Heart right ventricle (tissue), 16 donors: Measurements from ENCODE around the gene CNOT8. TPM values are rescaled to one million over a fixed set of nuclear protein-coding genes. Genes with fewer than 3 reads are reported as not detected.

Source experiments
- ATAC-seq, 8 donors: fragments of 200-7000 bp; cut with Tn5 transposase; one replicate each; pipeline ENCODE4 v1.9.1; 2020; ENCODE audit warnings: mild to moderate bottlenecking in 8 of 8, moderate library complexity in 8 of 8, moderate number of reproducible peaks in 1 of 8
- DNase-seq, 2 donors: peaks; one replicate each; pipeline ENCODE4 v3.0.0-alpha.2; 2020
- H3K27ac ChIP-seq, 10 donors: fragments of 200-600 bp; sonication (generic) in 2 of 10; one replicate each; pipeline versions ENCODE4 v1.5.0 to v1.8.0; 2020 to 2022; ENCODE audit warnings: mild to moderate bottlenecking in 3 of 10
- H3K27me3 ChIP-seq, 7 donors: fragments of 200-600 bp; one replicate each; pipeline ENCODE4 v1.8.0; 2021 to 2022; ENCODE audit warnings: mild to moderate bottlenecking in 2 of 7
- H3K36me3 ChIP-seq, 9 donors: fragments of 200-600 bp; sonication (generic) in 1 of 9; one replicate each; pipeline versions ENCODE4 v1.5.0 to v1.8.0; 2020 to 2022; ENCODE audit warnings: mild to moderate bottlenecking in 2 of 9
- H3K4me1 ChIP-seq, 9 donors: fragments of 200-600 bp; sonication (generic) in 1 of 9; one replicate each; pipeline versions ENCODE4 v1.5.0 to v1.8.0; 2020 to 2022; ENCODE audit warnings: mild to moderate bottlenecking in 4 of 9
- H3K4me3 ChIP-seq, 10 donors: fragments of 200-600 bp; sonication (generic) in 2 of 10; one replicate each; pipeline versions ENCODE4 v1.5.0 to v1.8.0; 2020 to 2022; ENCODE audit warnings: mild to moderate bottlenecking in 7 of 10, moderate library complexity in 2 of 10
- H3K9me3 ChIP-seq, 11 donors: fragments of 200-600 bp in 10 of 11; sonication (generic) in 2 of 11; one replicate each; pipeline versions ENCODE4 v1.5.0 to v1.8.0; 2013 to 2022; ENCODE audit warnings: mild to moderate bottlenecking in 2 of 11, control low read depth in 1 of 11, moderate library complexity in 1 of 11
- CTCF ChIP-seq, 9 donors: fragments of 200-600 bp; sonication (generic) in 2 of 9; IDR thresholded peaks; one replicate each; pipeline versions ENCODE4 v1.5.0 to v1.8.0; 2021 to 2022; ENCODE audit warnings: antibody characterized with exemption in 9 of 9, mild to moderate bottlenecking in 5 of 9, moderate library complexity in 1 of 9
- WGBS, 2 donors: extraction: QIAGEN DNeasy Blood & Tissue Kit; methylation state at CpG; one replicate each; pipeline ENCODE4 v1.1.7; 2013; ENCODE audit warnings: inconsistent platforms in 1 of 2; 5-methylcytosine and 5-hydroxymethylcytosine counted together
- intact Hi-C, 10 donors: fragments of 100-400 bp; cut with DNase I; formaldehyde crosslinking; loops; one replicate each; pipeline versions ENCODE4 v1.11.1 to v1.14.2; 2022
- long read RNA-seq, 3 donors: library from polyadenylated mRNA; unstranded; transcript quantifications; one replicate each; pipeline ENCODE4 v2.0.0, GENCODE V29; 2020 to 2021
- polyA plus RNA-seq, 2 donors: library from polyadenylated mRNA; stranded (reverse); fragments of 200-250 nt; gene quantifications; one replicate each; pipeline ENCODE4 v1.2.3, GENCODE V29; 2013
- total RNA-seq, 10 donors: library from RNA; stranded (reverse); fragmentation: NEBNext Ultra II Directional in 3 of 10; extraction: Animal tissue kit (Norgen Biotek cat#: 25700) in 3 of 10; gene quantifications; one replicate each; pipeline versions ENCODE4 v1.2.1 to v1.2.4, GENCODE V29; 2021 to 2023
- donor health status: Arrhythmogenic right ventricular cardiomyopathy.
- donor health status: ischemic (EF 13 %, LVEDD 7.1; RV severe dilation, severe dysfunction).
- donor health status: healthy with polysubstance abuse.
- donor health status: DM: no; HTN: yes; CAD: no.
- donor health status: DM: no; HTN: no; CAD: no.
- donor health status: ischemic (EF 25% LVEDD 6.9; RV normal size, moderate dysfunction).
- donor health status: ischemic (EF 25% LVEDD 5.7; RV mildly dilated, moderate dysfunction).
- donor health status: healthy.
- donor health status: DM: yes; HTN: yes; CAD: no.
- donor health status: Ischemic cardiomyopathy.
- donor health status: ischemic (EF 35%, LVEDD 5.7; RV mildly dilated, moderate dysfunction).
- donor health status: nonischemic (EF 11% LVEDD 7.7; RV severe dilation, severe dysfunction).
- donor health status: DM: yes; HTN: yes; CAD: no.
- donor health status: PGD.
- donor health status: ischemic (EF 29% LVEDD 5.4; RV normal size, mild dysfunction).
- donor health status: nonischemic (EF 23%, LVEDD 6.1; RV moderate dilation, normal function).

The CNOT8 gene
- total RNA-seq (10 to 100 TPM; 20.9 to 29.8 (median 21.9) TPM), polyA plus RNA-seq (10 to 100 TPM; 22.2 to 24.4 TPM)
- long read RNA-seq, donor 1, transcript CNOT8-201 (7 exons, 2,528 nt) = major isoform, 23 of 41 reads
- long read RNA-seq, donor 1, partial matches to known transcripts = 2 of 41 reads
- long read RNA-seq, donor 1, other reads (novel, unspliced or antisense) = 8 of 41 reads
- long read RNA-seq, donor 2, transcript CNOT8-201 (7 exons, 2,528 nt) = major isoform, 14 of 35 reads
- long read RNA-seq, donor 2, partial matches to known transcripts = 1 of 35 reads
- long read RNA-seq, donor 2, other reads (novel, unspliced or antisense) = 12 of 35 reads
- long read RNA-seq, donor 3, transcript CNOT8-202 (7 exons, 2,604 nt) = minor isoform, 9 of 71 reads
- long read RNA-seq, donor 3, transcript CNOT8-204 (8 exons, 2,708 nt) = minor isoform, 9 of 71 reads
- long read RNA-seq, donor 3, transcript CNOT8-201 (7 exons, 2,528 nt) = major isoform, 34 of 71 reads
- long read RNA-seq, donor 3, partial matches to known transcripts = 2 of 71 reads
- long read RNA-seq, donor 3, other reads (novel, unspliced or antisense) = 12 of 71 reads

DNA sequence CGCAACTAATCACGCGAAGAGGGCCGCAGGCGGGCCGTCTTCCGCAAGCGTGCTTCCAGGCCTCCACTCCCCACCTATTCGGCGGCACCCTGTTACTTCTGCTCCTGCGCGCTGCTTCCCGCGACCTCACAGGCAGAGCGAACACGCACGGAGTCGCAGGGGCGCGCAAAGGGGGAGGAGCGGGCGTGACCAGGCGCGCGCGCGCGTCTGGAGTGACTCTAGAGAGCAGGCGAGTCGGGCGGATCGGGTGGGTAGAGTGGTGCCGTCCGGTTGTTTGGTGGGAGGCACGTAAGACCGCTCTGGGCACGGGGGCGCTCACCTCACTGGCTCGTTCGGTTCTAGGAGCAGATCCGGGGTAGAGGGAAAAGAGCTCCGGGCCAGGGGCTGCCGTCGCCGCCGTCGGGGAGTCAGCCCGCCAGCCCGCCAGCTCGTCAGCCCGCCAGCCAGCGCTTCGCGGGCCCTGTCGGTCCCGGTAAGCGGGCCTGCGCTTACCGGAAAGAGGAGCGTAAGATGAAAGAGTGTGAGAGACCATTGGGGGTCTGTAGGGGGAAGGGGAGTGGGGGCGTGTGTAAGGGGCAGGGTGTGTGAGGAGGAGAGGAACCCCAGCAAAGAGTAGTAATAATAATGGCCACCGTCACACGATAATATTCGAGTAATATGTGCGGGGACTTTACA is at the start of gene CNOT8:
TSS of gene CNOT8 (plus strand) at position 331 of the 675 bp plus-strand sequence. CDS start 4,652 bp downstream, outside the sequence.
- peaks cover 5 to 54% (median 43%) of the 10 kb centered on the region in 9 donors for H3K4me1 ChIP-seq
- TF ChIP-seq CTCF (IDR thresholded peaks at IDR 0.05) = peak in 1 of 9 donors; percentile 7
- intact Hi-C loops = loop anchor here in 6 of 10 donors (1.0 to 10.0 kb wide), 4 partner anchors 79 to 384 kb away; partner anchors contain the start of genes LARP1 (in 6 of the 6), GEMIN5 (in 1 of the 6) and HAND1 (in 1 of the 6)

GRCh38 chr5:154811239-154811638 is 47.2 kb upstream of the CNOT8 start:
- DNase-seq (no peak), ATAC-seq (no peak)
- TF ChIP-seq CTCF (IDR thresholded peaks at IDR 0.05) = no peak
- WGBS, 2 donors = 85 to 88% methylated on average over 7 of the region's 7 CpGs
- Histone ChIP-seq H3K27me3 (no peaks in the 10 kb centered on the region), H3K27ac (peak overlapping the region in 1 of 10 donors; percentile 9), H3K9me3 (no peaks in the 10 kb centered on the region), H3K36me3 (peaks cover 0 to 100% (median 75%) of the 10 kb centered on the region in 9 donors), H3K4me1 (peaks cover 0 to 14% (median 0%) of the 10 kb centered on the region in 9 donors), H3K4me3 (no peak overlapping the region)
- intact Hi-C loops = loop anchor here in 5 of 10 donors (2.0 to 5.0 kb wide), 3 partner anchors 156 to 160 kb away; no protein-coding TSS in a partner anchor

More for the DNA sequence above, at the start of gene CNOT8:
- ATAC-seq = peak; percentile 93 to 97 (median 94)
- H3K36me3 ChIP-seq = peaks cover 0 to 5% (median 0%) of the 10 kb centered on the region in 9 donors
- H3K27ac ChIP-seq = peak within 1 kb of the TSS; percentile 95 to 100 (median 98)
- 0 to 1% methylated on average over 52 to 65 of the region's 65 CpGs for WGBS, 2 donors
- no peaks in the 10 kb centered on the region for H3K27me3 ChIP-seq
- peak; percentile 99 for DNase-seq
- H3K4me3 ChIP-seq = peak within 1 kb of the TSS; percentile 47 to 87 (median 80)
- H3K9me3 ChIP-seq = no peaks in the 10 kb centered on the region

DNA sequence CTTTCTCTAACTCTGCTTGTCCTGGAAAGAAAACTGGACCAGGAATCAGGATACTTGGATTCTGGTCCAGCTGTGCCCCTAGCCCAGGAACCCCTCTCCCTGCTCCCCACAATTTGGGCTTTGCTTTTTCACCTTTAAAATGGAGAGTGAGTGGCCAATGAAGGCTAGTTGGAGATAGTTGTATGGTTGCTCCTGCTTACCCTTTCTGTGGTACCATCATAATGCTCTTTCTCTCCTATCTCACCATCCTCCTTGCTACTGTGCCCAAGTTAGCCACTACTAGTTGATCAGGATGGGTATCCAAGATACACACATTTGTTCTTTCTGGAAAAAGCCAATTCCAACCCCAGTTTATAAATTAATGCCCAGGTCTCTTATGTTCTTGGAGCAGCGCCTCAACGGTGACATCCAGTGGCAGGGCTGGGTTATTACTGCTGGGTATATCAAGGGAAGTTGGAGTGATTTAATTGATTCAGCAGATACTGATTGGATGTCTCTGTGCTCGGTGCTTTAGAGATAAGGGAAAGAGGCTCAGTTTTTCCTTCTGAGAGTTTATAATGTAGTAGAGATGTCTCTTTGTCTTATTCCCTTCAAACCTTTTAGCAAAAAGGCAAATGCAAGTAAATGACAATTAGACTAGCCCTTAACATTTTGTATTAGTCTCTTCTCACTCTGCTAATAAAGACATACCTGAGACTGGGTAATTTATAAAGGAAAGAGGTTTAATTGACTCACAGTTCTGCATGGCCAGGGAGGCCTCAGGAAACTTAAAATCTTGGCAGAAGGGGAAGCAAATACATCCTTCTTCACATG is 46.6 kb upstream of the CNOT8 start:
- H3K4me3 ChIP-seq = no peak overlapping the region
- WGBS, 2 donors = 24 to 30% methylated on average over 3 of the region's 3 CpGs
- H3K27ac ChIP-seq = peak overlapping the region in 1 of 10 donors; percentile 9
- peaks cover 0 to 17% (median 4%) of the 10 kb centered on the region in 9 donors for H3K4me1 ChIP-seq
- intact Hi-C loops = loop anchor here (1.0 to 5.0 kb wide), 5 partner anchors 157 to 162 kb away; no protein-coding TSS in a partner anchor
- peak; percentile 33 to 74 (median 62) for ATAC-seq
- DNase-seq = peak; percentile 36 to 60
- no peaks in the 10 kb centered on the region for H3K9me3 ChIP-seq
- H3K27me3 ChIP-seq = no peaks in the 10 kb centered on the region
- TF ChIP-seq CTCF (IDR thresholded peaks at IDR 0.05) = peak; percentile 81 to 92 (median 90)
- peaks cover 0 to 100% (median 71%) of the 10 kb centered on the region in 9 donors for H3K36me3 ChIP-seq
